Measurements from ENCODE around the gene CBY3.

GRCh38 chr5:179696603-179697002, 15.8 kb upstream of the CBY3 start:
- TF ChIP-seq CTCF (optimal IDR thresholded peaks at IDR 0.05 in 1 of 3, IDR thresholded peaks at IDR 0.05 in 1 of 3, conservative IDR thresholded peaks at IDR 0.05 in 1 of 3; ENCODE audit: extremely low read depth in 1 of 3, insufficient read depth in 2 of 3, low read length in 3 of 3): no peak
- no peak for TF ChIP-seq EZH2 (IDR thresholded peaks at IDR 0.05; ENCODE audit: low read length)
